ENCODE data around the gene GPSM1.
A peak's percentile ranks its signal among the peaks of the same experiment; 100 is the strongest.

GPSM1 gene

DNA sequence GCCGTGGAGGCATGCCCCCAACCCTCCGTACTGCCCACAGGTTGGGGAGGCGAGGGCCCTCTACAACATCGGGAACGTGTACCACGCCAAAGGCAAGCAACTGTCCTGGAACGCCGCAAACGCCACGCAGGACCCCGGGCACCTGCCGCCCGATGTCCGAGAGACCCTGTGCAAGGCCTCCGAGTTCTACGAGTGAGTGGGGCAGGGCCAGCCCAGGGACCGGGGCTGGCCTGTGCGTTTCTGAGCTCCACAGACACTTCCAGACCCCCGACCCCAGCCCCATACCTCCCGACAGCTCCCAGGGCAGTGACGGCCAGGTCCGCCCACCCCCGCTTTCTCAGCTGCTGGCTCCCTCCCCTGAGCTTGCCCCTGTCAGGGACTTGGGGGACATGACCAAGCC is 9.5 kb downstream of the GPSM1 start:
- POLR2A ChIA-PET, result interaction anchor here (0.6 to 1.6 kb wide), 2 partner anchors 13 to 67 kb away, joined by 3 to 5 read pairs; no protein-coding TSS in a partner anchor

DNA sequence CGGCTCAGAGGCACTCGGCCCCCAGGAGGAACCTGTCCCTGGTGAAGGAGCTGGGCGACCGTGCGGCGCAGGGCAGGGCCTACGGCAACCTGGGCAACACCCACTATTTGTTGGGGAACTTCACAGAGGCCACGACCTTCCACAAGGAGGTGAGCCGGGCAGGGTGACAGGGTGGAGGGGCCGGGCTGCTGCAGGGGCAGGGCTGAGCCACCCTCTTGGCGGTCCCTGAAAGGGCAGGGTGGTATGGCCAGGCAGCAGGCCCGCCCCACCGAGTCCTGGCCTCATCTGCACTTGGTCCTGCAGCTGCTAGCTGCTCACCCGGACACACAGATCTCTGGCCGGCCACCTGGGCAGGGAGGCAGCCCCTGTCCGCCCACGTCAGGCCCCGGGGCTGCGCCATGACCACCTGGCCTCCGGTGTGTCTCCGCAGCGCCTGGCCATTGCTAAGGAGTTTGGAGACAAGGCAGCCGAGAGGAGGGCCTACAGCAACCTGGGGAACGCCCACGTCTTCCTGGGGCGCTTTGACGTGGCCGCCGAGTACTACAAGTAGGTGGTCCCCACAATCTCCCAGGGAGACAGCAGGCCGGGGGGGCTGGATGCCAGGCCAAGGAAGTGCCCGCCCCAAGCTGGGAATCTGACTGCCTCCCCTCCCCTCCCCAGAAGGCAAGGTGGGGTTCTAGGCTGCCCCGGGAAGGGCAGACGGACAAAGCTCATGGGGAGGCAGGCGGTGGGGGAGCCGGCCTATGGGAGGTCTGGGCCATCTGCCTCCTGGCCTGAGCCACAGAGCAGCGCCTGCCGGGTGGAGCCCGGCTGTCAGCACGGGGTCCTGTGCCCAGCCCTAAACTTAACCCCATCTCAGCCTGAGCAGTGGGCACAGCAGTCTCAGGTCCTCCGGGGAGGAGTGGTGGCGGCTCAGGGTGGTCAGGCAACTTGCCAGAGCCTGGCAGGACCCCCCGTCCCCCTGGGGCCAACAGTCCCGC is 10.4 kb downstream of the GPSM1 start:
- Histone ChIP-seq H3K9me3 (ENCODE audit: control extremely low read depth in 1 of 5, control insufficient read depth in 4 of 5, insufficient read depth in 2 of 5, low read depth in 1 of 5, low read length in 4 of 5) (no peaks in the 10 kb centered on the region), H3K4me3 (ENCODE audit: control insufficient read depth in 1 of 7, extremely low read depth in 1 of 7, insufficient read depth in 4 of 7, low read depth in 2 of 7, low read length in 6 of 7) (no peak overlapping the region), H3K36me3 (ENCODE audit: control insufficient read depth in 4 of 4, insufficient read depth in 4 of 4, low read length in 3 of 4) (peaks cover 3 to 78% (median 41%) of the 10 kb centered on the region in 4 experiments), H3K27ac (ENCODE audit: insufficient read depth in 1 of 2, low read depth in 1 of 2, low read length in 2 of 2, poor library complexity in 1 of 2, severe bottlenecking in 2 of 2) (no peak overlapping the region), H3K4me1 (ENCODE audit: control extremely low read depth in 1 of 4, control insufficient read depth in 4 of 4, insufficient read depth in 4 of 4, low read length in 3 of 4) (peaks cover 0 to 8% (median 3%) of the 10 kb centered on the region in 4 experiments), H3K27me3 (replicated peaks in 2 of 5; ENCODE audit: control insufficient read depth in 4 of 5, insufficient read depth in 5 of 5, low read length in 4 of 5) (no peaks in the 10 kb centered on the region)
- ChIA-PET POLR2A (interaction anchor here (0.6 to 1.6 kb wide), 3 partner anchors 9 to 66 kb away, joined by 3 to 5 read pairs (median 3); no protein-coding TSS in a partner anchor), CTCF (interaction anchor here (1.2 to 1.9 kb wide), 4 partner anchors 9 to 64 kb away, joined by 6 to 9 read pairs (median 8); partner anchors contain the start of gene GPSM1)
- no peak for DNase-seq
- 97% methylated on average over 34 of the region's 43 CpGs for WGBS (ENCODE audit: insufficient coverage)

More for the DNA sequence above, 9.5 kb downstream of the GPSM1 start:
- no peak overlapping the region for H3K27ac ChIP-seq (ENCODE audit: insufficient read depth in 1 of 2, low read depth in 1 of 2, low read length in 2 of 2, poor library complexity in 1 of 2, severe bottlenecking in 2 of 2)
- no peak overlapping the region for H3K4me3 ChIP-seq (ENCODE audit: control insufficient read depth in 1 of 7, extremely low read depth in 1 of 7, insufficient read depth in 4 of 7, low read depth in 2 of 7, low read length in 6 of 7)
- H3K27me3 ChIP-seq (replicated peaks in 2 of 5; ENCODE audit: control insufficient read depth in 4 of 5, insufficient read depth in 5 of 5, low read length in 4 of 5), result no peaks in the 10 kb centered on the region
- CTCF ChIA-PET, result interaction anchor here (1.2 to 1.9 kb wide), 4 partner anchors 8 to 64 kb away, joined by 6 to 9 read pairs (median 8); partner anchors contain the start of gene GPSM1
- H3K4me1 ChIP-seq (ENCODE audit: control extremely low read depth in 1 of 4, control insufficient read depth in 4 of 4, insufficient read depth in 4 of 4, low read length in 3 of 4), result peaks cover 0 to 2% (median 0%) of the 10 kb centered on the region in 4 experiments
- peaks cover 3 to 85% (median 42%) of the 10 kb centered on the region in 4 experiments for H3K36me3 ChIP-seq (ENCODE audit: control insufficient read depth in 4 of 4, insufficient read depth in 4 of 4, low read length in 3 of 4)
- DNase-seq, result no peak
- WGBS (ENCODE audit: insufficient coverage), result 97% methylated on average over 22 of the region's 23 CpGs
- no peaks in the 10 kb centered on the region for H3K9me3 ChIP-seq (ENCODE audit: control extremely low read depth in 1 of 5, control insufficient read depth in 4 of 5, insufficient read depth in 2 of 5, low read depth in 1 of 5, low read length in 4 of 5)

DNA sequence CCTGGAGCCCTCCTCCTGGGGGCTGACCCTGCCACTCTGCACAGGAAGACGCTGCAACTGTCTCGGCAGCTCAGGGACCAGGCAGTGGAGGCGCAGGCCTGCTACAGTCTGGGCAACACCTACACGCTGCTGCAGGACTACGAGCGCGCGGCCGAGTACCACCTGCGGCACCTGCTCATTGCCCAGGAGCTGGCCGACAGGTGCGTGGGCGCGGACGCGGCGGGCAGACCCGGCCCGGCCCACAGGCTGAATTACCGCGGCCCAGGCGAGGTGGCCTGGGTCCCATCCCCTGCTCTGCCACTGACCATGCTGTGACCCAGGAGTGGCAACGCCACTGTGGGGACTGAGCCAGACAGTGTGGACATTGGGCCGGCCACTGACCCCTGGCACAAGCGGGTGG is 11.2 kb downstream of the GPSM1 start:
- Histone ChIP-seq H3K9me3 (ENCODE audit: control extremely low read depth in 1 of 5, control insufficient read depth in 4 of 5, insufficient read depth in 2 of 5, low read depth in 1 of 5, low read length in 4 of 5) (no peaks in the 10 kb centered on the region), H3K27ac (ENCODE audit: insufficient read depth in 1 of 2, low read depth in 1 of 2, low read length in 2 of 2, poor library complexity in 1 of 2, severe bottlenecking in 2 of 2) (no peak overlapping the region), H3K27me3 (replicated peaks in 2 of 5; ENCODE audit: control insufficient read depth in 4 of 5, insufficient read depth in 5 of 5, low read length in 4 of 5) (no peaks in the 10 kb centered on the region), H3K4me3 (ENCODE audit: control insufficient read depth in 1 of 7, extremely low read depth in 1 of 7, insufficient read depth in 4 of 7, low read depth in 2 of 7, low read length in 6 of 7) (no peak overlapping the region), H3K4me1 (ENCODE audit: control extremely low read depth in 1 of 4, control insufficient read depth in 4 of 4, insufficient read depth in 4 of 4, low read length in 3 of 4) (peaks cover 0 to 12% (median 8%) of the 10 kb centered on the region in 4 experiments), H3K36me3 (ENCODE audit: control insufficient read depth in 4 of 4, insufficient read depth in 4 of 4, low read length in 3 of 4) (peaks cover 5 to 77% (median 43%) of the 10 kb centered on the region in 4 experiments)
- ChIA-PET CTCF (interaction anchor here (1.7 to 1.9 kb wide), 3 partner anchors 10 to 63 kb away, joined by 8 to 9 read pairs (median 8); partner anchors contain the start of gene GPSM1), POLR2A (interaction anchor here (1.0 kb wide), 1 partner anchor 10 kb away, joined by 3 read pairs; no protein-coding TSS in a partner anchor)
- no peak for DNase-seq
- 96% methylated on average over 17 of the region's 25 CpGs for WGBS (ENCODE audit: insufficient coverage)

- no peaks in the 10 kb centered on the region for H3K27me3 ChIP-seq (replicated peaks in 2 of 5; ENCODE audit: control insufficient read depth in 4 of 5, insufficient read depth in 5 of 5, low read length in 4 of 5)
- DNase-seq, result peak; percentile 27 to 63 (median 53)
- CTCF ChIA-PET, result interaction anchor here (1.1 to 1.9 kb wide), 5 partner anchors 11 to 27 kb away, joined by 4 to 9 read pairs (median 6); partner anchors contain the start of gene DNLZ
These were observed 12.0 kb downstream of the GPSM1 start for GRCh38 chr9:136339173-136339957.

DNA sequence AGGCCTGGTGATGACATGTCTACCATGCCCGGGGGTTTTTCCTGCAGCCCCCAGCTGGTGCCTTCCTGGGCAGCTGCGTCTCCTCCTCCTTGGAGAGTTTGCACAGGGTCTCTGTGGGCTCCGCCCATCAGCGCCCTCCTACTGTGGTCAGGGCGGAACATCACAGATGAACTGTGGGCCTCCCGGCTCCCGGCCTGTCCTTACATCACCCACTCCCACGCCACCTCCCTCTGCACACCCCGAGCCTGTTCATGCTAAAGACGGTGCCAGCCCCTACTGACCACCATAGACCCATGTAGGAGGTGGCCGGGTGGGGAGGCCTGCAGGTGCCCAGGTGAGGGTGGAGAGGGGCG is 12.6 kb downstream of the GPSM1 start:
- ChIA-PET POLR2A (no interaction called here), CTCF (interaction anchor here (1.1 to 1.9 kb wide), 5 partner anchors 12 to 27 kb away, joined by 4 to 9 read pairs (median 6); partner anchors contain the start of gene DNLZ)
- Histone ChIP-seq H3K4me3 (ENCODE audit: control insufficient read depth in 1 of 7, extremely low read depth in 1 of 7, insufficient read depth in 4 of 7, low read depth in 2 of 7, low read length in 6 of 7) (no peak overlapping the region), H3K27me3 (replicated peaks in 2 of 5; ENCODE audit: control insufficient read depth in 4 of 5, insufficient read depth in 5 of 5, low read length in 4 of 5) (no peaks in the 10 kb centered on the region), H3K4me1 (ENCODE audit: control extremely low read depth in 1 of 4, control insufficient read depth in 4 of 4, insufficient read depth in 4 of 4, low read length in 3 of 4) (peaks cover 0 to 12% (median 8%) of the 10 kb centered on the region in 4 experiments), H3K36me3 (ENCODE audit: control insufficient read depth in 4 of 4, insufficient read depth in 4 of 4, low read length in 3 of 4) (peaks cover 5 to 72% (median 41%) of the 10 kb centered on the region in 4 experiments), H3K27ac (ENCODE audit: insufficient read depth in 1 of 2, low read depth in 1 of 2, low read length in 2 of 2, poor library complexity in 1 of 2, severe bottlenecking in 2 of 2) (no peak overlapping the region), H3K9me3 (ENCODE audit: control extremely low read depth in 1 of 5, control insufficient read depth in 4 of 5, insufficient read depth in 2 of 5, low read depth in 1 of 5, low read length in 4 of 5) (no peaks in the 10 kb centered on the region)
- WGBS (ENCODE audit: insufficient coverage), result 98% methylated on average over 6 of the region's 12 CpGs
- no peak for DNase-seq

More at GRCh38 chr9:136339173-136339957, 12.0 kb downstream of the GPSM1 start:
- Histone ChIP-seq H3K27ac (ENCODE audit: insufficient read depth in 1 of 2, low read depth in 1 of 2, low read length in 2 of 2, poor library complexity in 1 of 2, severe bottlenecking in 2 of 2) (no peak overlapping the region), H3K4me3 (ENCODE audit: control insufficient read depth in 1 of 7, extremely low read depth in 1 of 7, insufficient read depth in 4 of 7, low read depth in 2 of 7, low read length in 6 of 7) (no peak overlapping the region), H3K9me3 (ENCODE audit: control extremely low read depth in 1 of 5, control insufficient read depth in 4 of 5, insufficient read depth in 2 of 5, low read depth in 1 of 5, low read length in 4 of 5) (no peaks in the 10 kb centered on the region), H3K36me3 (ENCODE audit: control insufficient read depth in 4 of 4, insufficient read depth in 4 of 4, low read length in 3 of 4) (peaks cover 5 to 76% (median 42%) of the 10 kb centered on the region in 4 experiments), H3K4me1 (ENCODE audit: control extremely low read depth in 1 of 4, control insufficient read depth in 4 of 4, insufficient read depth in 4 of 4, low read length in 3 of 4) (peaks cover 0 to 12% (median 8%) of the 10 kb centered on the region in 4 experiments)
- WGBS (ENCODE audit: insufficient coverage), result 84% methylated on average over 20 of the region's 32 CpGs
- POLR2A ChIA-PET, result no interaction called here

- CTCF ChIA-PET, result interaction anchor here (1.1 to 1.9 kb wide), 5 partner anchors 13 to 27 kb away, joined by 4 to 9 read pairs (median 6); partner anchors contain the start of gene DNLZ
- POLR2A ChIA-PET, result no interaction called here
- H3K36me3 ChIP-seq (ENCODE audit: control insufficient read depth in 4 of 4, insufficient read depth in 4 of 4, low read length in 3 of 4), result peaks cover 5 to 68% (median 39%) of the 10 kb centered on the region in 4 experiments
- no peak overlapping the region for H3K4me3 ChIP-seq (ENCODE audit: control insufficient read depth in 1 of 7, extremely low read depth in 1 of 7, insufficient read depth in 4 of 7, low read depth in 2 of 7, low read length in 6 of 7)
- WGBS (ENCODE audit: insufficient coverage), result 98% methylated on average over 23 of the region's 28 CpGs
- no peak for DNase-seq
- no peaks in the 10 kb centered on the region for H3K27me3 ChIP-seq (replicated peaks in 2 of 5; ENCODE audit: control insufficient read depth in 4 of 5, insufficient read depth in 5 of 5, low read length in 4 of 5)
- no peaks in the 10 kb centered on the region for H3K9me3 ChIP-seq (ENCODE audit: control extremely low read depth in 1 of 5, control insufficient read depth in 4 of 5, insufficient read depth in 2 of 5, low read depth in 1 of 5, low read length in 4 of 5)
- H3K27ac ChIP-seq (ENCODE audit: insufficient read depth in 1 of 2, low read depth in 1 of 2, low read length in 2 of 2, poor library complexity in 1 of 2, severe bottlenecking in 2 of 2), result no peak overlapping the region
- peaks cover 0 to 12% (median 8%) of the 10 kb centered on the region in 4 experiments for H3K4me1 ChIP-seq (ENCODE audit: control extremely low read depth in 1 of 4, control insufficient read depth in 4 of 4, insufficient read depth in 4 of 4, low read length in 3 of 4)
These were observed 13.2 kb downstream of the GPSM1 start for GRCh38 chr9:136340356-136341041.
